NOMO-1 treated with DMSO at 0.1 percent for 48 hours (cell line): ENCODE measurements around the gene RAB2B.
A peak's percentile ranks its signal among the peaks of the same experiment; 100 is the strongest.
"Not testable (repeated sequence)": the region's sequence is repeated elsewhere in the genome, so short reads cannot be mapped to it uniquely, and the experiment has no call there.

ENCODE experiments used
- DNase-seq: peaks from one replicate; lab custom pipeline; 2025; ENCODE audit not compliant: unreplicated experiment; lab: John Stamatoyannopoulos, UW

RAB2B gene

GRCh38 chr14:21494902-21495762 lies 18.4 kb upstream of the RAB2B start:
- no peak for DNase-seq

- no peak for DNase-seq
These were observed 9.9 kb upstream of the RAB2B start for GRCh38 chr14:21486640-21487087.

- peak; percentile 54 for DNase-seq
These were observed 235 bp downstream of the RAB2B start for GRCh38 chr14:21476523-21476924.

GRCh38 chr14:21475767-21476522 lies 814 bp downstream of the RAB2B start:
- DNase-seq, result no peak

GRCh38 chr14:21467616-21468015 lies 9.1 kb downstream of the RAB2B start:
- DNase-seq, result no peak

- peak; percentile 100 for DNase-seq
These were observed 20.7 kb downstream of the RAB2B start, which contains the start of gene CHD8 for GRCh38 chr14:21455912-21456667. TSS of gene CHD8 (minus strand) at chr14:21456123. CDS start at chr14:21431643, 24,480 bp downstream.

- no peak for DNase-seq
These were observed 21.2 kb downstream of the RAB2B start for GRCh38 chr14:21455592-21455911.

- no peak for DNase-seq
These were observed 21.8 kb downstream of the RAB2B start for GRCh38 chr14:21454843-21455544.

GRCh38 chr14:21449899-21450216 lies 26.9 kb downstream of the RAB2B start:
- DNase-seq, result no peak

- not testable (repeated sequence) for DNase-seq
These were observed 34.1 kb downstream of the RAB2B start for GRCh38 chr14:21442657-21443056.

GRCh38 chr14:21440859-21441258 lies 35.9 kb downstream of the RAB2B start:
- DNase-seq, result peak; percentile 6

GRCh38 chr14:21437063-21437901 lies 39.5 kb downstream of the RAB2B start:
- peak; percentile 97 for DNase-seq

- DNase-seq, result peak; percentile 10
These were observed 40.1 kb downstream of the RAB2B start for GRCh38 chr14:21436567-21437062.

GRCh38 chr14:21431126-21431525 lies 45.6 kb downstream of the RAB2B start:
- DNase-seq, result no peak

- no peak for DNase-seq
These were observed 47.8 kb downstream of the RAB2B start for GRCh38 chr14:21428930-21429329.

GRCh38 chr14:21426692-21427091 lies 50.1 kb downstream of the RAB2B start:
- DNase-seq, result no peak

GRCh38 chr14:21419528-21419927 lies 57.2 kb downstream of the RAB2B start:
- DNase-seq, result no peak

- no peak for DNase-seq
These were observed 61.4 kb downstream of the RAB2B start for GRCh38 chr14:21415329-21415728.

GRCh38 chr14:21414137-21414631 lies 62.6 kb downstream of the RAB2B start:
- DNase-seq, result no peak
